SH-SY5Y (cell line): ENCODE results near the gene GFRA3.

Experiments used
- GATA2 ChIP-seq: IDR thresholded peaks from 2 replicates; pipeline ENCODE4 v1.6.1; 2011; ENCODE audit warnings: mild to moderate bottlenecking, low read depth, low read length
- GATA3 ChIP-seq: IDR thresholded peaks from 2 replicates; pipeline ENCODE4 v1.6.1; 2011; ENCODE audit warnings: low read depth, mild to moderate bottlenecking, low read length, moderate library complexity

GRCh38 chr5:138276402-138277054 is 2.1 kb upstream of the GFRA3 start:
- TF ChIP-seq GATA2 (no peak), GATA3 (no peak)
